HG03135 (cell line): ENCODE results near the gene PARP12.

ENCODE experiments used
- ATAC-seq: cut with Tn5 transposase; IDR thresholded peaks from one replicate; pipeline ENCODE4 v1.9.1; 2021; ENCODE audit warnings: mild to moderate bottlenecking, moderate library complexity; ENCODE audit not compliant: unreplicated experiment

The PARP12 gene

DNA sequence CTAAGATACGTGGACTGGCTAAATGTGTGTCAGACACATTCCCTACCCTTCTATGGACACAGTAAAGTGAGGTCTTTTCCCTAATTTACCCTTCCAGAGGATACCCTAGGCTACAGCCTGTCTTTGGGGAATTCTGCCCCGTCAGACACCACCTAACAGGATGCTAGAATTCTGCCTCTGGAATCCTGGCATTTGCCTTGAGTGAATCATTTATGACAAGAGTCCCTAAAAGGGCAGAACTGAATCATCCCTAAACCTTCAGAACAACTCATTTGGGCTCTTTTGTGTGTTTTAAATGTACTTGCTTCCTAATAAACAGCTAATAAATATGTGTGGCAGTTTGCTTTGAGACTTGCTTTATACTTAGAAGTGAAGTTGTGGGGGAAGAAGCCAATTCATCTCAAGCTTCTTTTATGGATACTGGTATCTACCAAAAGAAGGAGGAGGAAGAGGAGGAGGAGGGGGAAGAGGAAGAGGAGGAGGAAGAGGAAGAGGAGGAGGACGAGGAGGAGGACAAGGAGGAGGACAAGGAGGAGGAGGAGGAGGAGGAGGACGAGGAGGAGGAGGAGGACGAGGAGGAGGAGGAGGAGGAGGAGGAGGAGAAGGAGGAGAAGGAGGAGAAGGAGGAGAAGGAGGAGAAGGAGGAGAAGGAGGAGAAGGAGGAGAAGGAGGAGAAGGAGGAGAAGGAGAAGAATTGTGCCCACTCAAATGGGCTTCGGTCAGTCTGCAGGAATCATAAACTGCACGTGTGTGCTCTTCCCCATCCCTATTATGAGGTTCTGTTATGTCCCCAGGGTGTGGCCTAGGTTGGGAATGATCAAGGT is 27.1 kb downstream of the PARP12 start:
- no peak for ATAC-seq

GRCh38 chr7:140034421-140034820 is 28.3 kb downstream of the PARP12 start:
- ATAC-seq = no peak

DNA sequence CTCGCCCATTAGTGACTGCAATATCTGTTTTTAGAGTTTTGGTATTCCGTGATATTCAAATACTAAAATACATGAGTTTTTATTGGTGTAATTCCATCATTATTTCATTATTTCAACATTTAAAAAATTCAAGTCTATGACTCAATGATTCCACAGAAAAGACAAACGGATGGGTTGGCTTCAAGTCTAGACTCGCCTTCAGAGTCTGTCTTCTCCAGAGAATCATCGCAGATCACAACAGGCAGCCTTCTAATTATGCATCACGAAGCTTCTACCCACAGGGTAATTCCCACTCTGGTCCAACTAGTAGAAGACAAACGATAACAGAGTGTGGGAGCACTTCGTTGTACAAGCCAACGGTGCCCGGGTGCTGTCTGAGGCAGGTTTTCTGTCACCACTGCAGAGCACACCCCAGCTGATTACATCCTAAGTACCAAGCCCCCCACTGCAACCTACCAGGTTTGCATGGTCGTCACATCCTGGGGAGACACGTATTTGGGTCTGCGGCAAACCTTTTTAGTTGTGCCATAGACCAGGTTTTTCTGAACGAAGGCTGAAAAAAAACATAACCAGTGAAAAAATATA is 28.9 kb downstream of the PARP12 start:
- no peak for ATAC-seq

GRCh38 chr7:140033036-140033435 is 29.7 kb downstream of the PARP12 start:
- ATAC-seq = no peak

DNA sequence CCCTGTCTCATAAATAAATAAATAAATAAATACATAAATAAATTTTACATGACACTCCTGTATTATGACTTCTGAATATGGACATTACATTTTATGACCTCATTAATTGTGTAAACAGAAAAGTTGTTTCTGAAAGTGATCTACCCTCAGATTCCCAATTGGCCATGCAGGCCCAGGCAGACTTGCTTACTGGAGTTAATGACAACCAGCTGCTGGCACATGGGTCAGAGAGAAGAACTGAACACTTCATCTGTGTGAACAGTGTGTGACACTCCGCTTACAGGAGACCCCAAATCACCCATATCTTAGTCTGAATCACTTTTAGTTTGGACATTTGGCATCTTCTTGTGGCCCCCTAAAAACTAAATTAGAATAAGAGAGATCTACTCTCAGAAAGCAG is 31.4 kb downstream of the PARP12 start:
- ATAC-seq = no peak

DNA sequence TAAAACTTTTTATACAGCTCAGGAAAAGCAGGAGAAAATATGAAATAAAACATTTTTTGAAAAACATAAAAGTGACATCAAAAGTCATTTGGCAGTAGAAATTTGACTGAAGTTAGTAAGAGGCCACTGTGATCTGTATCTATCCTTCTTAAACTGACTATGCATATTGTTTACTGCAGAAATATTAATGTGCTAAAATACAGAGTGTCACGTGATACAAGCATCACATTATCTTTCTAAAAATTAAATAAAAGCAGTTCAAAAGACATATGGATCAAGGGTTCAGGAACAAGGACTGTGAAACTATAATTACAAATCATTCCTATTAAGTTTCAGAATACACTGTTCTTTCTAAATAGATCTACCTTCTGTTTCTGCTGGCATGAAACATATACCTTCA is 33.7 kb downstream of the PARP12 start:
- ATAC-seq = no peak

GRCh38 chr7:140028311-140028710 is 34.4 kb downstream of the PARP12 start:
- no peak for ATAC-seq

- no peak for ATAC-seq
These were observed 34.9 kb downstream of the PARP12 start for GRCh38 chr7:140027858-140028257.

GRCh38 chr7:140026935-140027334 is 35.8 kb downstream of the PARP12 start:
- ATAC-seq = no peak

- ATAC-seq = no peak
These were observed 36.8 kb downstream of the PARP12 start for GRCh38 chr7:140025814-140026433.

DNA sequence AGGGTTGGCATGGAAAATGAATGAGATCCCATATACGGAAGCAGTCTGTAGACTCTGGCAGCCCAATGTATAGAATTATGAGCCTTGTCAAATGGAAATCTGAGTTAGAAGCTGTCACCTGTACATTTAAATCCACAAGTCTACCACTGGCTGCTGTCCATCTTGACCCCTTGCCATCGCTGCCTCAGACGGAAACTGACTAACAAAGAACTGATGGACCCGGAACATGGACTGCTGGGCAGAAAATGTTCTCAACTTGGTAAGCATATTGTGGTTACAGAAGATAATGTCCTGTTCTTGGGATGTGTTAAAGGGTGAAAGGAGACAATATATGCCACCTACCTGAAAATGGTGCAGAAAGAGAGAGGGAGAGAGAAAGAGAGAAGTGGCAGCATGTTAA is 37.5 kb downstream of the PARP12 start:
- no peak for ATAC-seq

GRCh38 chr7:140024585-140024984 is 38.2 kb downstream of the PARP12 start:
- ATAC-seq = no peak

DNA sequence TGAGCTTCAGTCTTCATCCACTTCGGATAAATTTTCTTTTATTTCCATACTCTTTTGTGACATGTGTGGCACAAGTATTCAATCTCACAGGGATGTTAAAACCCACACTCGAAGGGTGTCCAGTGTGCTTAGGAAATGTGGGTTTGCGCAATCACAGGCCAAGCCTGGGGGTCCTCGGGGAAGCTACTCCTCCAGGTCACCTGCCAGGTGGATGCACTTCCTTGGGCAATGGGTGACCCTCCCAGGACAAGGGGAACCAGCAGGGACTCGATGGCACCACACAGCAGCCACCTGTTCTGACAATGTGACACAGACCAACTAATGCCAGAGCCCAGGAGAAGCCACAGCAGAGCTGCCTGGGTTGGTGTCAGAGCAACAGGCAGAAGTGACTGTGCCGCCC is 39.0 kb downstream of the PARP12 start:
- no peak for ATAC-seq

- no peak for ATAC-seq
These were observed 40.1 kb downstream of the PARP12 start for GRCh38 chr7:140022582-140023211.

DNA sequence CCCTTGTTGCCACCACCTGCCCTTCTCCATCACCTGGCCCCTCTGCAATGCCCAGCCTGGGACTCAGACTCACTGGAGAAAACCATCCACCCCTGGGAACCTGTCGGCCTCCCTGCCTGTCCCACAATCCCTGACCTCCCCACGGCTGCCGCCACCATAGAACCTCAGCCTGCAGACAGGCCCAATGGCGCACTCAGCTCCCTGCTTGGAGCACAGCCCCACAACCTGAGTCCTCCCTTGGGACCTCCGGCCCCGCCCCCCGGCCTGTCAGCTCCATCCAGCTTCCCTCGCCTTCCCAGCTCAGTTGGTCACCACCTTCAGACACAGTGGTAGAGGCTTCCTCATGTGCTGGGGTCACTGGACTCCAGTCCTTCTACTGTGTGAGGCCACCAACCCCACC is 41.1 kb downstream of the PARP12 start:
- no peak for ATAC-seq

- no peak for ATAC-seq
These were observed 43.1 kb downstream of the PARP12 start for GRCh38 chr7:140019606-140020005.

- ATAC-seq = no peak
These were observed 43.6 kb downstream of the PARP12 start for GRCh38 chr7:140019172-140019571.

GRCh38 chr7:140018125-140019043 is 44.4 kb downstream of the PARP12 start:
- no peak for ATAC-seq

GRCh38 chr7:140017543-140017942 is 45.2 kb downstream of the PARP12 start:
- ATAC-seq = no peak

- ATAC-seq = no peak
These were observed 45.7 kb downstream of the PARP12 start for GRCh38 chr7:140017034-140017433.

- ATAC-seq = no peak
These were observed 46.2 kb downstream of the PARP12 start for GRCh38 chr7:140016540-140016939.
